ENCODE measurements around the gene RAB11FIP4. TPM values are rescaled to one million over a fixed set of nuclear protein-coding genes. Genes with fewer than 3 reads are reported as not detected.

The RAB11FIP4 gene
- total RNA-seq, 2 donors from 2014 or later = 22.5 to 30.8 TPM

DNA sequence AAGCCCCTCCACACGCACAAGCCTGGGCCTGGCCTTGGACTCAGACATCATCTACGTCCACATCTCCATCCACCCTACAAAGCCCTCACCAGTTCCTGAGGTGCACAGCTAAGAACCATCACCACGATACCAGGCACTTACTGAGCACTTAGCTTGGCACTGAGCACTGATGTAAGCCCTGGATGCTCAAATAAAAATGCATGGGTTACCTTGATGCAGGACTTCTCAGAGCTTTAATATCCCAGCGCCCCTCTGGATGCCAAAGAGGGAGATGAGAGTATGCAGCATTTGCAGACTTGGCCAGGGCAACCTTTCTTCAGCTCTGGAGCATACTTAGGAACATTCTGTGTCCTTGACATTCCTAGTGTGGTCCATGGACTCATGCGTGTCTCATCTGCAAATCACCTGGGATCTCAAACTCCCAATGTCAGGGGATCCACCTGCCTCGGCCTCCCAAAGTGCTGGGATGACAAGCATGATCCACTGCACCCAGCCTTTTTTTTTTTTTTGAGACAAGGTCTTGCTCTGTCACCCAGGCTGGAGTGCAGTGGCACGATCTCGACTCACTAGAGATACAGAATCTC is 69.8 kb downstream of the RAB11FIP4 start:
- H3K27me3 ChIP-seq (replicated peaks; ENCODE audit: insufficient read depth) = no peaks in the 10 kb centered on the region
- H3K4me3 ChIP-seq = no peak overlapping the region
- DNase-seq (ENCODE audit: low spot score) = no peak
- H3K36me3 ChIP-seq = no peaks in the 10 kb centered on the region
- no peaks in the 10 kb centered on the region for H3K9me3 ChIP-seq
- H3K27ac ChIP-seq = no peak overlapping the region
- H3K4me1 ChIP-seq (replicated peaks) = no peaks in the 10 kb centered on the region
- WGBS = 84% methylated on average over 8 of the region's 8 CpGs
- intact Hi-C loops (cut with DNase I) = no loop called here
- TF ChIP-seq, protein P1, sequence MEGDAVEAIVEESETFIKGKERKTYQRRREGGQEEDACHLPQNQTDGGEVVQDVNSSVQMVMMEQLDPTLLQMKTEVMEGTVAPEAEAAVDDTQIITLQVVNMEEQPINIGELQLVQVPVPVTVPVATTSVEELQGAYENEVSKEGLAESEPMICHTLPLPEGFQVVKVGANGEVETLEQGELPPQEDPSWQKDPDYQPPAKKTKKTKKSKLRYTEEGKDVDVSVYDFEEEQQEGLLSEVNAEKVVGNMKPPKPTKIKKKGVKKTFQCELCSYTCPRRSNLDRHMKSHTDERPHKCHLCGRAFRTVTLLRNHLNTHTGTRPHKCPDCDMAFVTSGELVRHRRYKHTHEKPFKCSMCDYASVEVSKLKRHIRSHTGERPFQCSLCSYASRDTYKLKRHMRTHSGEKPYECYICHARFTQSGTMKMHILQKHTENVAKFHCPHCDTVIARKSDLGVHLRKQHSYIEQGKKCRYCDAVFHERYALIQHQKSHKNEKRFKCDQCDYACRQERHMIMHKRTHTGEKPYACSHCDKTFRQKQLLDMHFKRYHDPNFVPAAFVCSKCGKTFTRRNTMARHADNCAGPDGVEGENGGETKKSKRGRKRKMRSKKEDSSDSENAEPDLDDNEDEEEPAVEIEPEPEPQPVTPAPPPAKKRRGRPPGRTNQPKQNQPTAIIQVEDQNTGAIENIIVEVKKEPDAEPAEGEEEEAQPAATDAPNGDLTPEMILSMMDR (IDR thresholded peaks at IDR 0.05) = no peak
- TF ChIP-seq POLR2AphosphoS5 (IDR thresholded peaks at IDR 0.05) (no peak), POLR2A (IDR thresholded peaks at IDR 0.05) (no peak)

DNA sequence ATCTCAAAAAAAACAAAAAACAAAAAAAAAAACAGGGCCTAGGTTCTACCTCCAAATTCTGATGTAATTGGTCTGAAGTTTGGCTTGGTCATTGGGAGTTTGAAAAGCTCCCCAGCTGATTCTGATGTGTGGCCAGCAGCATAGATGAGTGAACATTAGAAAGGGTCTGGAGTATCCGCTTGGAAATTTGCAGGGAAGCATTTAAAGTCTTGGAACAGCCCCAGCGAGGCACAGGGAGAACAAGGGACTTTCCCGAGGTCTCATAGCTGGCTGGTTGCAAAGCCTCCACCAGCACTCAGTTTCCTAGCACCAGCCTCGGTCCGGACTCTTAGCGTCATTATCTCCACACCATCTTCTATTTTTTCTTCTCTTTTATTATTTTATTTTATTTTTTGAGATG is 70.8 kb downstream of the RAB11FIP4 start:
- H3K4me1 ChIP-seq (replicated peaks) = no peaks in the 10 kb centered on the region
- no peak overlapping the region for H3K27ac ChIP-seq
- TF ChIP-seq POLR2A (IDR thresholded peaks at IDR 0.05) (no peak), POLR2AphosphoS5 (IDR thresholded peaks at IDR 0.05) (no peak)
- TF ChIP-seq, protein P1 (IDR thresholded peaks at IDR 0.05) = no peak
- no peaks in the 10 kb centered on the region for H3K36me3 ChIP-seq
- no peak for DNase-seq (ENCODE audit: low spot score)
- intact Hi-C loops (cut with DNase I) = no loop called here
- no peaks in the 10 kb centered on the region for H3K9me3 ChIP-seq
- H3K27me3 ChIP-seq (replicated peaks; ENCODE audit: insufficient read depth) = no peaks in the 10 kb centered on the region
- WGBS = 48% methylated on average over 6 of the region's 6 CpGs
- no peak overlapping the region for H3K4me3 ChIP-seq

DNA sequence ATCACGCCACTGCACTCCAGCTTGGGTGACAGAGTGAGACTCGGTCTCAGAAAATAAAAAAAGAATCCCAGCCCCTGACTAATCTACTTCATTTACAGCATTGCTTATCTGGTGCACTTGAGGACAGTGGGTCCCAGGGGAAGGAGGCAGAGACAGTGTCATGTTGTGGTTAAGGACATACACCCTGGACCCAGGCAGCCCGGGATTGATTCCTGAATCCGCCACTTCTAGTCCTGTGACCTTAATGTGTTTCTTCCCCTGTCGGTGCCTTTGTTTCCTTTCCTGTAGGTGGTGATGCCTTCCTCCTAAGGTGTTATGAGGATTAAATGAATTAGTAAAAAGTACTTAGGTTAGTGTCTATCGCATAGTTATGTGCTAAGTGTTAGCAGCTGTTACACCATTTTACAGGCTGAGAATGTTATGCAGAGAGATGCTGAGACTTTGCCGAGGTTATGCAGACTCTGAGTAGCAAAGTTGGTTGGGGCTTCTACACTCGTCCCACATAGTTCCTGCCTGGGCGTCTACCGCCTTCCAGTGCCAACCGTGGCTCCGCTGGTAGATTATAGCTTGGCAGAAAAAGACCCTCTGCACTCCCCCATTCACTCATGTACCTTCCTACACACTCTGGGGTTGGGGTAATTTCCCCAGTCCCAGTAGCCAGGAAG is 74.8 kb downstream of the RAB11FIP4 start:
- no peaks in the 10 kb centered on the region for H3K9me3 ChIP-seq
- H3K27me3 ChIP-seq (replicated peaks; ENCODE audit: insufficient read depth) = no peaks in the 10 kb centered on the region
- H3K27ac ChIP-seq = no peak overlapping the region
- no peaks in the 10 kb centered on the region for H3K36me3 ChIP-seq
- H3K4me1 ChIP-seq (replicated peaks) = no peaks in the 10 kb centered on the region
- no peak overlapping the region for H3K4me3 ChIP-seq
- DNase-seq (ENCODE audit: low spot score) = no peak
- TF ChIP-seq POLR2A (IDR thresholded peaks at IDR 0.05) (no peak), POLR2AphosphoS5 (IDR thresholded peaks at IDR 0.05) (no peak)
- TF ChIP-seq, protein P1 (IDR thresholded peaks at IDR 0.05) = no peak
- WGBS = 84% methylated on average over 12 of the region's 12 CpGs
- intact Hi-C loops (cut with DNase I) = no loop called here

DNA sequence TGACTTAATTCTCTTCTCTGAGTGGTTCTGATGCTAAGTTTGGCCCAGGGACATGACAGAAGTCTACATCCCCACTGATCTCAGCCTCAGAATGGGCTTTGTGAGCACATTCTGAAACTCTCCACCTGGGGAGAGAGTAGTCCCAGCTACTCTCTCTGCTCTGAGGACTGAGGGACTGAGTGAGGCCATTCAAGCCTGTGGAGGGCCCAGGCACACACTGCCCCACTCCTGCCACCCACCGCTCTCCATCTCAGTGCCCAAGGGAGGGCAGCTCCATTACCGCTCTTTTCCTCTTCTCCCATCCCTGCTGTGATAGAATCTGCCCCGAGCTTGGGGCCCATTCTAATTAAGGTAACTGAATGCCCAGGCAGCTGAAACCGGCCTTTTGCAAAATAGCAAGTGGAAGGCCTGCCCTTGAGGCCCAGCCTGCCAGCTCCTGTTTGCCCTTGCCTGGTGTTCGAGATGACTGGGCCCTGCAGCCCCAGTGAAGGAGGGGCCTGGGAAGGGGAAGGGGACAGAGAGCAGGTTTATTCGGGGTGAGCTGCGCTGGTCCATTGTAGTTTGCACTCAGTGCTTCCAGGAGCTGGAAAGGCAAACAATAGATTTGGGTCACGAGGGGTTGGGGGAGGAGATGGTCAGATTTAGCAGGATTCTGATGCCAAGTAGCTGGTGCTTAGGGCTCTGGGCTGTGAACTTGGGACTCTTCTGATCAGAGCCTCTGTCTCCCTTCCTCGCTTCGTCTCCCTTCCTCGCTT is 76.2 kb downstream of the RAB11FIP4 start:
- DNase-seq (ENCODE audit: low spot score) = no peak
- no peak overlapping the region for H3K27ac ChIP-seq
- intact Hi-C loops (cut with DNase I) = no loop called here
- TF ChIP-seq, protein P1 (IDR thresholded peaks at IDR 0.05) = no peak
- TF ChIP-seq POLR2AphosphoS5 (IDR thresholded peaks at IDR 0.05) (no peak), POLR2A (IDR thresholded peaks at IDR 0.05) (no peak)
- no peaks in the 10 kb centered on the region for H3K4me1 ChIP-seq (replicated peaks)
- H3K9me3 ChIP-seq = no peaks in the 10 kb centered on the region
- no peak overlapping the region for H3K4me3 ChIP-seq
- H3K27me3 ChIP-seq (replicated peaks; ENCODE audit: insufficient read depth) = no peaks in the 10 kb centered on the region
- 70% methylated on average over 11 of the region's 11 CpGs for WGBS
- H3K36me3 ChIP-seq = no peaks in the 10 kb centered on the region

All from prostate gland (tissue), 2 donors.